ENCODE measurements around the gene METTL2B.

The METTL2B gene

DNA sequence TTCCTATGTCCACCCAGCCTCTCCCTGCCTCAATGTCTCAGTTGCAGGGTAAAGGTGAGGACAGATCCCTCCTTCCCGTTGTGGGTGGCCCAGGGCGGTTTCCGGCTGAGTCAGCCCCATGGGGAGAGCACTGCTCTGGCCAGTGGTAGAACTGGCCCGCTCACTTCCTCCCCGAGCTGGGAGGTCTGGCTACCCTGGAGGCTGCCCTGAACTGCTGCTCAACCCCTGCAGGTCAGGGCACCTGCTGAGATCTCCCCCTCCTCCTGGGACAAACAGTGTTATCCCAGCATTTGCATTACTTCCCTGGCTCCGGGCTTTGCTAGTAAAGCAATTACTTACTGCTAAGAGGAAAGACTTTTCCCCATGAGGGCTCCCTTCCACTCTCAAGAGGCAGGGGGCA lies 45.3 kb upstream of the METTL2B start:
- Histone ChIP-seq H3K36me3 (ENCODE audit: insufficient read depth, low read length) (no peaks in the 10 kb centered on the region), H3K79me2 (ENCODE audit: insufficient read depth, low read length) (no peaks in the 10 kb centered on the region), H3K9me3 (ENCODE audit: insufficient read depth, low read depth, low read length) (no peaks in the 10 kb centered on the region), H3K9me2 (replicated peaks; ENCODE audit: low read depth, low read length) (no peaks in the 10 kb centered on the region), H4K20me1 (ENCODE audit: insufficient read depth, low read length, poor library complexity, severe bottlenecking) (no peaks in the 10 kb centered on the region), H3K4me1 (ENCODE audit: insufficient read depth, low read length, poor library complexity, severe bottlenecking) (no peaks in the 10 kb centered on the region), H3K4me2 (ENCODE audit: low read depth, low read length, poor library complexity, severe bottlenecking) (no peak overlapping the region), H3F3A (ENCODE audit: low read depth) (no peaks in the 10 kb centered on the region), H2AFZ (ENCODE audit: low read length) (no peak overlapping the region; the same call in 1 of the 2 replicates), H3K27me3 (ENCODE audit: insufficient read depth, low read length, poor library complexity, severe bottlenecking) (no peaks in the 10 kb centered on the region), H3K9ac (ENCODE audit: low read depth, low read length, poor library complexity, severe bottlenecking) (no peak overlapping the region), H3K4me3 (ENCODE audit: low read length, poor library complexity, severe bottlenecking) (no peak overlapping the region)
- no peak for TF ChIP-seq CTCF (conservative IDR thresholded peaks at IDR 0.05; ENCODE audit: low read length)

GRCh38 chr7:128431754-128432153 lies 44.8 kb upstream of the METTL2B start:
- Histone ChIP-seq H3K4me1 (ENCODE audit: insufficient read depth, low read length, poor library complexity, severe bottlenecking) (no peaks in the 10 kb centered on the region), H3K4me3 (ENCODE audit: low read length, poor library complexity, severe bottlenecking) (no peak overlapping the region), H3K9me3 (ENCODE audit: insufficient read depth, low read depth, low read length) (no peaks in the 10 kb centered on the region), H4K20me1 (ENCODE audit: insufficient read depth, low read length, poor library complexity, severe bottlenecking) (no peaks in the 10 kb centered on the region), H2AFZ (ENCODE audit: low read length) (no peak overlapping the region; the same call in 1 of the 2 replicates), H3K4me2 (ENCODE audit: low read depth, low read length, poor library complexity, severe bottlenecking) (no peak overlapping the region), H3F3A (ENCODE audit: low read depth) (no peaks in the 10 kb centered on the region), H3K79me2 (ENCODE audit: insufficient read depth, low read length) (no peaks in the 10 kb centered on the region), H3K9ac (ENCODE audit: low read depth, low read length, poor library complexity, severe bottlenecking) (no peak overlapping the region), H3K9me2 (replicated peaks; ENCODE audit: low read depth, low read length) (no peaks in the 10 kb centered on the region), H3K36me3 (ENCODE audit: insufficient read depth, low read length) (no peaks in the 10 kb centered on the region), H3K27me3 (ENCODE audit: insufficient read depth, low read length, poor library complexity, severe bottlenecking) (no peaks in the 10 kb centered on the region)
- TF ChIP-seq EZH2phosphoT487 (IDR thresholded peaks at IDR 0.05; ENCODE audit: borderline replicate concordance) (no peak), CTCF (conservative IDR thresholded peaks at IDR 0.05; ENCODE audit: low read length) (no peak)

DNA sequence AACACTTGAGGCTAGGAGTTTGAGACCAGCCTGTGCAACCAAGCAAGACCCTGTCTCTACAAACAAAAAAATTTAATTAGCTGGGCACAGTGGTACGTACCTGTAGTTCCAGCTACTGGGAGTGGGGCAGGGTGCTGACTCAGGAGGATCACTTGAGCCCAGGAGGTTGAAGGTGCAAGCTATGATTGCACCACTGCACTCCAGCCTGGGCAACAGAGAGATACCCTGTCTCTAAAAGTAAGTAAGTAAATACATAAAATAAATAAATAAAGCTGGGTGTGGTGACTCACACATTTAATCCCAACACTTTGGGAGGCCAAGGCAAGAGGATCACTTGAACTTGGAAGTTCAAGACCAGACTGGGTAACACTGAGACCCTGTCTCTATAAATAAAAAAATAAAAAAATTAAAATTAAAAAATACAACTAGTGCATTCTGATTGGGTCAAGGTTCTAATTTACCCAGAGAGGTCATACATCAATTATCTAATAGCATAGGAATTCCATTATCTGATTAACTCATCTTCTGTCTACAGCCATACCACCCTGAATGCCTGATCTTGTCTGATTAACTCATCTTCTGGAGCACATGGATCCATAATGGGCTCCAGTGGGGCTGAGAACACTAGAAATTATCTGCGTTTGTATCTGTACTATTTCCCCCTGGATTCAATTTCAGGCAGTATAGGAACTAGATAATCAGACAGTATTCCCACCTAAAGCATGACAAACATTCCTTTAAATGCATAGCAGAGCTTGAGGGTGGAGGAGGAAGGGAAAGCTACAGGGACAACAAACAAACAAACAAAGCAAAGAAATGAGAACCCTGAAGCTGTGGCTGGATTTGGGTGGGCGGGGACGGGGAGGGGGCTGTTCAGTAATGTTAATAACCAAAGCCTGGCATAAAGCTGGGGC lies 41.9 kb upstream of the METTL2B start:
- Histone ChIP-seq H3K4me3 (ENCODE audit: low read length, poor library complexity, severe bottlenecking) (no peak overlapping the region), H3K79me2 (ENCODE audit: insufficient read depth, low read length) (no peaks in the 10 kb centered on the region), H3F3A (ENCODE audit: low read depth) (no peaks in the 10 kb centered on the region), H3K9ac (ENCODE audit: low read depth, low read length, poor library complexity, severe bottlenecking) (no peak overlapping the region), H2AFZ (ENCODE audit: low read length) (no peak overlapping the region), H3K9me2 (replicated peaks; ENCODE audit: low read depth, low read length) (no peaks in the 10 kb centered on the region), H3K27me3 (ENCODE audit: insufficient read depth, low read length, poor library complexity, severe bottlenecking) (no peaks in the 10 kb centered on the region), H3K9me3 (ENCODE audit: insufficient read depth, low read depth, low read length) (no peaks in the 10 kb centered on the region), H4K20me1 (ENCODE audit: insufficient read depth, low read length, poor library complexity, severe bottlenecking) (no peaks in the 10 kb centered on the region), H3K4me1 (ENCODE audit: insufficient read depth, low read length, poor library complexity, severe bottlenecking) (no peaks in the 10 kb centered on the region), H3K4me2 (ENCODE audit: low read depth, low read length, poor library complexity, severe bottlenecking) (no peak overlapping the region), H3K36me3 (ENCODE audit: insufficient read depth, low read length) (no peaks in the 10 kb centered on the region)
- TF ChIP-seq CTCF (conservative IDR thresholded peaks at IDR 0.05; ENCODE audit: low read length), result no peak
- no peak for TF ChIP-seq EZH2phosphoT487 (IDR thresholded peaks at IDR 0.05; ENCODE audit: borderline replicate concordance)
